Omental fat pad (tissue), 4 donors: ENCODE data around the gene CLMP. TPM values are rescaled to one million over a fixed set of nuclear protein-coding genes. Genes with fewer than 3 reads are reported as not detected.

Experiments
- ATAC-seq: fragments of 150-250 bp; one replicate; pipeline ENCODE4 v1.9.1; 2016; ENCODE audit warnings: mild to moderate bottlenecking, moderate library complexity; ENCODE audit not compliant: low FRiP score
- DNase-seq: peaks from one replicate; pipeline ENCODE4 v3.0.0-alpha.2; 2019; ENCODE audit warnings: low spot score
- total RNA-seq, 4 donors: library from RNA; depleted of rRNA; stranded (reverse); fragments of >200 nt; gene quantifications; one replicate each; pipeline ENCODE4 v1.1.0, GENCODE V29; 2016
- TF ChIP-seq, protein P1 (sequence below), 3 donors: fragments of 450-650 bp; IDR thresholded peaks; one replicate each; pipeline ENCODE4 v1.5.1; 2016 to 2017; ENCODE audit warnings: antibody characterized with exemption in 3 of 3, mild to moderate bottlenecking in 3 of 3, moderate library complexity in 2 of 3

The CLMP gene
- total RNA-seq, 4 donors from 2014 or later: 89.7 to 182 (median 157) TPM

DNA sequence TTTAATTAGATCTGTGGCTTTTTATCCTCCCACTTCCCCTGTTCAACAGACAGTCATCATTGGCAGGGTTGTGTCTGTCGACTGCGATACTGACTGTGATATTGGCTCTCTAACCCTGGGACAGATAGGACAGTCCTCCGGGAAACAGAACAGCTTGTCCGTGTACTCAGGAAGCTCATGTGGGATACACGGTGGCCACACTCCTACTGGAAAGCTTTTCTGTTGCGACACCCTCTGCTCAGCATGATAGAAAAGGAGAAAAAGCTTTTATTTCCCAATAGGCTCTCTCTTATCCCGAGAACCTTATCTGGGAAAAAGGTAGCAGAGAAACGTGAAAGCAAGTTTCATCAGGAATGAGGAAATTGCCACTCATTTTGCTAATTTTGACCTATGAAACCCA lies 72.7 kb downstream of the CLMP start:
- TF ChIP-seq, protein P1, sequence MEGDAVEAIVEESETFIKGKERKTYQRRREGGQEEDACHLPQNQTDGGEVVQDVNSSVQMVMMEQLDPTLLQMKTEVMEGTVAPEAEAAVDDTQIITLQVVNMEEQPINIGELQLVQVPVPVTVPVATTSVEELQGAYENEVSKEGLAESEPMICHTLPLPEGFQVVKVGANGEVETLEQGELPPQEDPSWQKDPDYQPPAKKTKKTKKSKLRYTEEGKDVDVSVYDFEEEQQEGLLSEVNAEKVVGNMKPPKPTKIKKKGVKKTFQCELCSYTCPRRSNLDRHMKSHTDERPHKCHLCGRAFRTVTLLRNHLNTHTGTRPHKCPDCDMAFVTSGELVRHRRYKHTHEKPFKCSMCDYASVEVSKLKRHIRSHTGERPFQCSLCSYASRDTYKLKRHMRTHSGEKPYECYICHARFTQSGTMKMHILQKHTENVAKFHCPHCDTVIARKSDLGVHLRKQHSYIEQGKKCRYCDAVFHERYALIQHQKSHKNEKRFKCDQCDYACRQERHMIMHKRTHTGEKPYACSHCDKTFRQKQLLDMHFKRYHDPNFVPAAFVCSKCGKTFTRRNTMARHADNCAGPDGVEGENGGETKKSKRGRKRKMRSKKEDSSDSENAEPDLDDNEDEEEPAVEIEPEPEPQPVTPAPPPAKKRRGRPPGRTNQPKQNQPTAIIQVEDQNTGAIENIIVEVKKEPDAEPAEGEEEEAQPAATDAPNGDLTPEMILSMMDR (IDR thresholded peaks at IDR 0.05): no peak
- DNase-seq: peak; percentile 38

DNA sequence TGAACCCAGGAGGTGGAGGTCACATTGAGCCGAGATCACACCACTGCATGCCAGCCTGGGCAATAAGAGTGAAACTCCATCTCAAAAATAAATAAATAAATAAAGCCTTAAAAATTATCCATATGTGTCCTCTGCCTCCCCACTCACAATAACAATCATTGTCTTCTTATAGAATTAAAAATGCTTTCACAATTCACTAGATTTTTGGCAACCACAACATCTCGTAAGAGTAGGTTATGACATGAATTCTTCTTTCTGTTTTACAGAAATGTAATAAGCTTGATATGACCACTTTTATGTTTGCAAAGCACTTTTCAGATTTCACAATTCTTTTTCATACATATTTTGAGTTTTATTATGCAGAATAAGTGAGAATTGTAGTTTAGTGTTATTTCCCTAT lies 78.6 kb downstream of the CLMP start:
- ATAC-seq (no peak), DNase-seq (no peak)
- TF ChIP-seq, protein P1 (IDR thresholded peaks at IDR 0.05): no peak

More for the DNA sequence above, 72.7 kb downstream of the CLMP start:
- ATAC-seq: peak; percentile 82

DNA sequence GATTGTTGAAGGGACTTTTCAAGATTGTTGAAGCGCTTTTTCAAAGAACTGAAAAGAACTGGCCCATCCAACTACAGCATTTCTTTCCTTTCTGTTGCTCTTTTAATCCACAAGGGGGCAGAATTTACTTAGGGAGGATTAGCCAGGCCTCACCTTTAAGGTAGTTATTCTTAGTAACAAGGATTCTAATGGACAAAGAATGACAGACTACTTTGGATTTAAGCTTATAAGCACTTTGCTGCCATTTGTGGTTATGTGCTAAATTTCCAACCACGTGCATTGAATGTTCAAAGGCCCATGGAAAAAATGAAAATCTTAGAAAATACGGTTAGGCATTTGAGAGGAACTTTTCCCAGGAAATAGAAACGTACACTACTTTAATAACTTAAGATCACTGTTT lies 83.6 kb downstream of the CLMP start:
- DNase-seq (no peak), ATAC-seq (peak; percentile 63)
- TF ChIP-seq, protein P1 (IDR thresholded peaks at IDR 0.05): peak in 1 of 3 donors; percentile 50

DNA sequence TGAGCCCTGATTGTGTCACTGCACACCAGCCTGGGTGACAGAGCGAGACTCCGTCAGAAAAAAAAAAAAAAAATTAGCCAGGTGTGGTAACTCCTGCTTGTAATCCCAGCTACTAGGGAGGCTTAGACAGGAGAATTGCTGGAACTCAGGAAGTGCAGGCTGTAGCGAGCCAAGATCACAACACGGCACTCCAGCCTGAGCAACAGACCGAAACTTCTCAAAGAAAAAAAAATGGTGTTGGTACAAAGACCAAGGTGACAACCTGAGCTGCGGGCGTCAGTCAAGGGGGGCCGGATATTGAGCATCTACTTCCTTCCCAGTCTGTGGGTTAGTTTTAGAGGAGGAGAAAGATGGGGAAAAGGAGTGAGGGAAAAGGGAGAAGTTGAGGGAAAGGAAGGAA lies 84.7 kb downstream of the CLMP start:
- no peak for ATAC-seq
- TF ChIP-seq, protein P1 (IDR thresholded peaks at IDR 0.05): no peak
- DNase-seq: no peak

DNA sequence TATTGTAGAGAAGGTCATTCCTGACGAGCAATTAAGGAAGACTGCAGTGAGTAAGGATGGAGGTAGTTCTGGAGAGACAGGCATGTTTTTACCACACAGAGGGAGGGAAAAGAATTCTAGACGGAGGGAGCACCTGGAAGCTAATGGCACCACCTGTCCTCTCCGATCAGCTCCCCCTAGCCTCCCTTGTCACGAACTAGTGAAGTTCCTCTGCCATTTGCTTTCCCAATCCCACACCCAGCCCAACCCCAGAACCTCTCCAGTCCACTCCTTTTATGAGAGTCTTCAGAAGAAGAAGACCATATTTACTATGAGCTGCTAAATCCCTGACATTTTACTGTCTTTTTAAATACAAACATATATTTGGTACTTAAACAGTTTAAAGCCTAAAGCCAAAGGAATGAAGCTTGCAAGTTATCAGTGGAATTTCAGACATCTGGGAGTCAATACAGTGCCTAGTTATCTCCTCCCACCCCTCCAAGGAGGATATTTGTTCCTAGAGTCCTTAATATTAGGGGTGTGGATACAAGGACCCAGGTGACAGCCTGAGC lies 87.0 kb downstream of the CLMP start:
- TF ChIP-seq, protein P1 (IDR thresholded peaks at IDR 0.05): no peak
- DNase-seq (no peak), ATAC-seq (no peak)

DNA sequence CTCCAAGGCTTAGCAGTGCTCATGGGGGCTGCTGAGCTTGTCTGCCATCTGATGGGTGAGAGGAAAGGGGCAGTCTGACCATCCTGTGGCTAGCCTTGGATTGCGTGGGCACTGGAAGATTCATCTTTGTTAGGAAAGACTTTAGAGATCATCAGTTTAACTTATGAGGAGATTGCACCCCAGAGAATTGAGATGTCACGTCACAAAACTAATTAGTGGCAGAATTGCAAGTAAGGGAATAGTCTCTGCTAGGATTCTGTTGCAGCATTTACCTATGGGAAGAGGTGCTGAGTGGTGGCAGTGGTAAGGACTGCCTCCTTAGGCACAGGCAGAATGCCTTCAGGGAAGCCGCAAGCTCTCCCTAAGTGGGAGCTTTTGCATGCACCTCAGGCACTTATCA lies 90.4 kb downstream of the CLMP start:
- DNase-seq: no peak
- TF ChIP-seq, protein P1 (IDR thresholded peaks at IDR 0.05): no peak
- no peak for ATAC-seq

DNA sequence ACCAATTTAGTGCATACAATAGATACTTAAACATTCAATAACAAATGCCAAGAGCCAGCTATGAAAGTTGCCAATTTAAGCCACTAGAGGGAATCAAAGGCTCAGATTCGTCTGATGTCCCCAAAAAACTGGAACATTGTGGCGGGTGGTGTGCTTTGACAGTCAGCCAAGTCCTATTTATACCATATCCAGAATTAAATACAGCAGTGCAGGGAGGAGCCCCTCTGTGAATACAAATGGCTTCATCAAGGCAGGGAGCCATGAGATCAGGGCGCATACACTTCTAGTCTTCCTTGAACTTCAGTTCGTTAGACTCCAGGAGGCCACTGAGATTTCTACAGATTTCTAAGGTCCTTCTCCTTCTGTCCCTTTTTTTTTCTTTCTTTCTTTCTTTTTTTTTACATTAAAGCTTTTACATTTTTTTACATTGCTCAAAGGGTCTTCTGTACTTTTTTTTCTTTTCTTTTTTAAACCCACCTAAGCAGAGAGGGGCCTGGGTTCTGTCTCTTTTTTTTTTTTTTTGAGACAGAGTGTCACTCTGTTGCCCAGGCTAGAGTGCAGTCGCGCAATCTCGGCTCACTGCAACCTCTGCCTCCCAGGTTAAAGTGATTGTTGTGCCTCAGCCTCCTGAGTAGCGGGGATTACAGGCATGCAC lies 91.6 kb downstream of the CLMP start:
- DNase-seq: no peak
- TF ChIP-seq, protein P1 (IDR thresholded peaks at IDR 0.05): no peak
- ATAC-seq: peak; percentile 39
